ENCODE measurements around the gene YIF1B. TPM values are rescaled to one million over a fixed set of nuclear protein-coding genes. Genes with fewer than 3 reads are reported as not detected.

YIF1B gene
- total and polyA plus RNA-seq, 9 of the 15 experiments (the other 6 are each of a cell fraction or from before 2014, with no cell fraction given): 8.5 to 586 (median 323) TPM

DNA sequence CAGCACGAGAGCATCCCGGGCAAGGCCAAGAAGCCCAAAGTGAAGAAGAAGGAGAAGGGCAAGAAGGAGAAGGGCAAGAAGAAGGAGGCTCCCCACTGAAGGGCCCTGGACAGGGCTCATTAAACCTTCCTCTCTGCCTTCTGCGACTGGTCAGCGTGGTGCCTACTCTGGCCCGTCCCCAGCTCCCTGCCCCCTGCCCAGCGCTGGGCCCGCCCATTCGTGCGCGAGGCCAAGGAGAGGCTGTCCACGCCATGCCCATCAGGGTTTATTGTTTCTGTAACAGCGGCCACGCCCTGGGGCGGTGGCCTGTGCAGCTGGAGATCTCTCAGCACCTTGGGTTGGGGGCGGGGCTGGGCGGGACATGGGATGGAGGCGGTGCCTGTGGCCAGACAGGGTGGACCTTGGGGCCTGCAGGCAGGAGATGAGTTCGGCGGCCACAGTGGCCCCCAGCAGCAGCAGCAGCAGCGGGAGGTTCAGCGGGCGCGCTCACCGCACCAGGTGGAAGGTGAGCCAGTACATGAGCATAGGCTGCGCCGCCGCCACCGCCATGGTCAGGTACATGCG lies 10.8 kb downstream of the YIF1B start (continued):
- TF ChIP-seq RNF2 (IDR thresholded peaks at IDR 0.05) (peak; percentile 32; the same call in 1 of the 2 replicates), MXI1 (IDR thresholded peaks at IDR 0.05; ENCODE audit: low read depth, low read length) (0 out of 2 replicates have a peak, but pooled peaks have one; percentile 34), TBP (optimal IDR thresholded peaks at IDR 0.05; ENCODE audit: low read depth, low read length) (peak; percentile 46), MNT (conservative IDR thresholded peaks at IDR 0.05) (peak; percentile 77 to 87), FOXA3 (CRISPR knock-in tag; conservative IDR thresholded peaks at IDR 0.05 in 1 of 2, IDR thresholded peaks at IDR 0.05 in 1 of 2) (0 out of 4 replicates have a peak, but pooled peaks of 1 of the 2 experiments have one; percentile 48), HMGN3 (IDR thresholded peaks at IDR 0.05; ENCODE audit: borderline replicate concordance, extremely low read depth, insufficient read length, low read depth, low read length) (peak; percentile 91), MYC (IDR thresholded peaks at IDR 0.05; ENCODE audit: low read depth, low read length) (peak; percentile 57; the same call in 1 of the 2 replicates), MYC (CRISPR knock-in tag; IDR thresholded peaks at IDR 0.05; ENCODE audit: borderline replicate concordance, low read depth) (no peak), ELF1 (tag; IDR thresholded peaks at IDR 0.05) (no peak), MYNN (IDR thresholded peaks at IDR 0.05) (peak; percentile 90), MYNN (CRISPR knock-in tag; IDR thresholded peaks at IDR 0.05) (no peak), KLF13 (tag; IDR thresholded peaks at IDR 0.05; ENCODE audit: borderline replicate concordance, low read depth) (peak; percentile 42; the same call in 1 of the 2 replicates), ZNF766 (CRISPR knock-in tag; conservative IDR thresholded peaks at IDR 0.05) (peak; percentile 71; the same call in 1 of the 2 replicates), YY1 (IDR thresholded peaks at IDR 0.05; ENCODE audit: borderline replicate concordance in 1 of 3, control insufficient read depth in 1 of 3, extremely low read depth in 1 of 3, insufficient read depth in 3 of 3, insufficient read length in 1 of 3, insufficient replicate concordance in 2 of 3, low read depth in 1 of 3, low read length in 2 of 3) (peak in 2 of 3 experiments; percentile 13 to 42), SP1 (CRISPR knock-in tag; IDR thresholded peaks at IDR 0.05) (peak; percentile 75; the same call in 1 of the 2 replicates), ZNF444 (CRISPR knock-in tag; IDR thresholded peaks at IDR 0.05) (no peak), LCOR (CRISPR knock-in tag; IDR thresholded peaks at IDR 0.05) (0 out of 2 replicates have a peak, but pooled peaks have one; percentile 54), POLR2AphosphoS2 (IDR thresholded peaks at IDR 0.05; ENCODE audit: low read length) (peak; percentile 91; the same call in 1 of the 2 replicates), RFX1 (IDR thresholded peaks at IDR 0.05) (no peak), NR2C2 (CRISPR knock-in tag; IDR thresholded peaks at IDR 0.05) (0 out of 2 replicates have a peak, but pooled peaks have one; percentile 16), NR2C2 (tag; IDR thresholded peaks at IDR 0.05) (no peak)
- TF ChIP-seq, protein P1, sequence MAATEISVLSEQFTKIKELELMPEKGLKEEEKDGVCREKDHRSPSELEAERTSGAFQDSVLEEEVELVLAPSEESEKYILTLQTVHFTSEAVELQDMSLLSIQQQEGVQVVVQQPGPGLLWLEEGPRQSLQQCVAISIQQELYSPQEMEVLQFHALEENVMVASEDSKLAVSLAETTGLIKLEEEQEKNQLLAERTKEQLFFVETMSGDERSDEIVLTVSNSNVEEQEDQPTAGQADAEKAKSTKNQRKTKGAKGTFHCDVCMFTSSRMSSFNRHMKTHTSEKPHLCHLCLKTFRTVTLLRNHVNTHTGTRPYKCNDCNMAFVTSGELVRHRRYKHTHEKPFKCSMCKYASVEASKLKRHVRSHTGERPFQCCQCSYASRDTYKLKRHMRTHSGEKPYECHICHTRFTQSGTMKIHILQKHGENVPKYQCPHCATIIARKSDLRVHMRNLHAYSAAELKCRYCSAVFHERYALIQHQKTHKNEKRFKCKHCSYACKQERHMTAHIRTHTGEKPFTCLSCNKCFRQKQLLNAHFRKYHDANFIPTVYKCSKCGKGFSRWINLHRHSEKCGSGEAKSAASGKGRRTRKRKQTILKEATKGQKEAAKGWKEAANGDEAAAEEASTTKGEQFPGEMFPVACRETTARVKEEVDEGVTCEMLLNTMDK (IDR thresholded peaks at IDR 0.05; ENCODE audit: borderline replicate concordance, insufficient read depth, low read depth, low read length, poor library complexity, severe bottlenecking): no peak

Measured in K562 (cell line).